GM21447 (cell line): ENCODE data around the gene ANKH.
"Not testable (repeated sequence)": the region's sequence is repeated elsewhere in the genome, so short reads cannot be mapped to it uniquely, and the experiment has no call there.

Experiments used
- ATAC-seq: cut with Tn5 transposase; IDR thresholded peaks from one replicate; pipeline ENCODE4 v1.9.1; 2021; ENCODE audit not compliant: unreplicated experiment

ANKH gene

GRCh38 chr5:14884062-14884612 lies 12.6 kb upstream of the ANKH start:
- no peak for ATAC-seq

- no peak for ATAC-seq
Observed at GRCh38 chr5:14882658-14883580, 11.3 kb upstream of the ANKH start.

DNA sequence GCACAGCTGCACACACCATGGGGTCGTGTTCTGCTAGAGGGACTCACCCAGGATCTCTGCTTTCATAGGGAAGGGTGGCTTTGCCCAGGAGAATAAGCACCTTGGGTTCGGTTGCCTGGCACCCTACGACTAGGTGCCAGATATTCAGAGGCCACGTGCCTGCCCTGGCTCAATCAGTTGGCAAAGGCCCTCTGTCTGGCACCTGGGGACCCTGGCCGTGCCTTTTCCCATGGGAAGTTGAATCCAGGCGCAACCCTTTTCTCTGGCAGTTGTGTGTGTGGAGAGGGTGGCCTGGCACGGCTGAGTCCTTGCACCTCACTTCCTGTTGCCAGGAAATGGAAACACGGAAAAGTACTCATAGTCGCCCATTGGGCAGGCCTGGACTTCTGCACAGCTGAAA lies 10.2 kb upstream of the ANKH start:
- ATAC-seq: no peak

GRCh38 chr5:14880688-14881087 lies 9.1 kb upstream of the ANKH start:
- ATAC-seq: no peak

DNA sequence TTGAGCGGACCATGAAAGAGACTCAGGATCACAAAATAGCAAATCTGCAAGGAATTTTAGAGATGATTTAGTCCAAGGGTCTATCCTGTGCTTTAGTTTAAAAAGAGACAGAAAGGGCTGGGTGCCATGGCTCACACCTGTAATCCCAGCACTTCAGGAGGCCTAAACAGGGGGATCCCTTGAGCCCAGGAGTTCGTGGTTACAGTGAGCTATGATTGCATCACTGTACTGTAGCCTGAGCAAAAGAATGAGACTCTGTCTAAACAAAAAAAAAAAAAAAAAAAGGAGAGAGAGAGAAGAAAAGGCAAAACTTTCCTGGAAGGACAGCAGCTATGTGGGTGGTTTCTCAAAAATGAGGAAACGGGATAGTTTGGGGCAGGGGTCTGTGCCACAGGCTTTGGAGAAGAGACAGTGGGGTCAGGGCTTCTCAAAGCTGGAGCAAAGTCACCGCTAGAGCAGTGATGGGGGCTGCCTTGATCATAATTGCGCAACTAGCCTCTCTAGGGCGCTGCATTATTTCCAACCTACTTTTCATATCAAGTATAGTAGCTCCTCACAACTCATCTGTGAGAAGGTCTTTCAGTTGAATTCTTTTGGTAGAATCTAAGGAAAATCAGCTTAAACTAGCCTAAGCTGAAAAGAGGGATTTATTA lies 8.5 kb upstream of the ANKH start:
- no peak for ATAC-seq

- no peak for ATAC-seq
Observed at GRCh38 chr5:14879393-14879792, 7.8 kb upstream of the ANKH start.

GRCh38 chr5:14878192-14878591 lies 6.6 kb upstream of the ANKH start:
- ATAC-seq: not testable (repeated sequence)

DNA sequence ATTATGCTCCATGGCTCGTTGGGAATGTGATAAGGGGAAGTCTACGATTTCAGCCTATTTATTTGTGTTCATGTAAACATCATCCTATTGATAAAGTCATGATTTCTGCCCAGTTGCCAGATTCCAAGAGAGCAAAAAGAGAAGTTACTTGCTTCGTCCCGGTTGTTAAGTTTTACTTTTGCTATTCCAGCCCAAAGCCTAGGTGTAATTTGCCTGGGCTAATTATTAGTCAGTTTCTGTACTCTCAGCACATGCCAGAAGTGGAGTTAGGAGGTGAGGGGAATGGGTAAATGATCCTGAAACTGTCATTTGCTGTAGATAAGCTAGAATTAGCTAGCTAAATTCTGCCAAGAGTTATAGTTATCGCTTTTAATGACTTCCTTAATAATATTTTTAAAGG lies 4.5 kb upstream of the ANKH start:
- ATAC-seq: no peak

DNA sequence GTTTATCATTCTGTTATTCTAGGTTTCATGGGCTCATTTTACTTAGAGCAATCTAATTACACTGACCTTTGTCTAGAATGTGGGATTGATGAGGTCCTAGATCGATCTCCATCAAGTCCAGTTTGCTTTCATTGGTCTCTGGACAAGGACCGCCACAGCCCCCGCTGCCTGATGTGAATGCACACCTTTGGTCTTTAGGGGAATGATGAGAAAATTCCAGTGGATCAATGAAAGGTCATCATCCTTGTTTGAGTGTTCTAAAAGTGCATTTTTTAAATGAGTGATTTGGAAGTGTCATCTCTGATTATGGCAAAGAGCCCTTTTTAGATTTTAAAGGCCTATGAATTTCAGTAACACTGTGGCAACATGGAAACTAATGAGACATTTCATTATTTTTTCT lies 2.2 kb upstream of the ANKH start:
- ATAC-seq: no peak

- ATAC-seq: no peak
Observed at GRCh38 chr5:14873093-14873492, 1.5 kb upstream of the ANKH start.

DNA sequence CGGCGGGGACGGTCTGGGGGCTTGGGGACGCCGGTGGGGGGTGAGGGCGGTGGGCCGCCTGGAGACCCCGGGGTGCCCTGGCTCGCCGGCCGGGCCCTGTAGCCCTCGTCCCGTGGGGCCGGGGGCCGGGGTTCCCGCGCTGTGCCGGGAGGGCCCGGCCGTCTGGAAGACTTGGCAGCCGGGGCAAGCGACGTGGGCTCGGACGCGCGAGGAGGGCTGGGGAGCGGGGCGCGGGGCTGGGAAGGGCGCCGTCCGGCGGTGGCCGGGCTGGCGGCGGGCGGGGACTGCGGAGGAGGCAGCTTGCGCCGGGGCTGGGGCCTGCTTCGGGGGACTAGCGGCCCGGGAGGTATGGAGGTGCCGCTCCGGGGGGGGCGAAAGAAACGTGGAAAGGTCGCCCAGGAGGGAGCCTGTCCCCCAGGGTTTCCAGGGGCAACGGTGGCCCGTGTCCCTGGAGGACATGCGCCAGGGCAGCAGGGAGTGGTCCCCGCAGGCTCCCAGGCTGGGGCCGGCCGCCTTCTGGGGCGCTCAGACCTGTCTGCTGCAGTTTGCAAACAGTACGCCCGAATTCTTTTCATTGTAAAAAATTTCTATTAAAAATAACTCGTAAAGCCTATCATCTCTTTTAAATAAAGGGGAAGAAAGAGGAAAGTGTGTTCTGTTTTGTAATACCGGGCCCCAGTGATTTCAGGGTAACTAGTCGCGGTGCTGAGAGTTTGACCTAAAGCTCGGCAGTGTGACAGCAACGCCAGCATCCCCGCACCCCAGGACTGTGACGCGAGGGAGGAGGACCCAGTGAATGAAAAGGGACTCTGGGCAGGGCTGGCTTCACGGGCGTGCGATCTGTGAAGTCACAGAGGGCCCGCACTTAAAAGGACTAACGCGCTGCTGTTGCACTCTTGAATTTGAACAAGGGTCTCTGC lies 752 bp upstream of the ANKH start:
- ATAC-seq: peak; percentile 36

DNA sequence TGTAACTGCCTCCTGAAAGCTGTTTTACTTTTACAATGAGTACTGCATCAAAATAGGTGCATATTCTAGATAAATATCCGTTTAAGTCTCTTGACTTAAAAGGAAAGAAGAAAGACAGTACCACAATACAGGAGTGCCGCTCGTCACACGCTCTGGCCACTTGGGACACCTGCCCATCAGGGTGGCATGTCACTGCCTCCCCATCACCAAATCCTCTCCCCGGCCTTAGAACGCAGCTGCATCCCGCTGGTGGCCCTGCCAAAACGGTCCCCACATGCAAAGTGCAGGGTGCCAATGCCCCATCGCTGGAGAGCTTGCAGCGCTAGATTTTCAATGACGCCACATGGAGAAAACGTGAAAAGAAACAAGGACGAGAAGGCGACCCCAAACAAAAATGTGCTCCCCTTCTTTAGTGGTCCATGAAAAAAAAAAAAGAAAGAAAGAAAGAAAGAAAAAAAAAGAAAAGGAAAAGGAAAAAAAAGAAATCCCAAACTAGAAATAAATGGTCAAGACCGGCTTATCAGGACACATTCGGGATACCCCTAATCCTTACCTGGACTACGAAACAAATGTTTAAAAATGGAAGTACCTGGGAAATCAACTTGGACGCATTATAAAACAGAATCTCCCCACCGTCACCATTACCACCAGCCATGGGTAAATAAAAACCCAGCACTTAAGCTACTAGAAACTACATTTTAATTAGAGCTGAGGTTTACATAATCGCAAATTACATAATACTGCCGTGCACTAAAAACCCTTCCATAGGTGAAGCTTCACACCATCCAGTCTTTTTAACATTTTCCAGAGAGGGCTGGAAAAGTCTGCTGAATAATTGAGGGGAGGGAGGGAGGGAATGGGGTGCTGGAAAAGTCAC lies 1.0 kb downstream of the ANKH start:
- ATAC-seq: no peak

- ATAC-seq: no peak
Observed at GRCh38 chr5:14869668-14870164, 1.9 kb downstream of the ANKH start.

- no peak for ATAC-seq
Observed at GRCh38 chr5:14869233-14869632, 2.3 kb downstream of the ANKH start.

DNA sequence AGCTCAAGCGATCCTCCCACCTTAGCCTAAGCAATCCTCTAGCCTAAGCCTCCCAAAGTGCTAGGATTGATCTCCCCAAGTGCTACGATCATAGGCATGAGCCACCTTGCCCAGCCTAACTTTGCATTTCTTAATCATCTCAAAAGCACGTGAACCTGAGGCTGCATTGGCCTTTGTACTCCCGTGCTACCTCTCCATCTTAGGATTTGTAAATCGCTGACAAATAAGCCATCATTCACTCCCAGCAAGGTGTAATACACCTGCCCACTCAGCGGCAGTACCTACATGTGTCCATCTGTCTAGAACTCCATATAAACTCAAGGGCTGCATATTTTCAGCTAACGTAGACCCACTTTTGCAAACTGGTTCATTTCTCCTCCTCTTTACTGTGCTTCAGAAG lies 2.8 kb downstream of the ANKH start:
- no peak for ATAC-seq

- no peak for ATAC-seq
Observed at GRCh38 chr5:14864181-14864812, 7.3 kb downstream of the ANKH start.

- no peak for ATAC-seq
Observed at GRCh38 chr5:14863105-14863504, 8.5 kb downstream of the ANKH start.

DNA sequence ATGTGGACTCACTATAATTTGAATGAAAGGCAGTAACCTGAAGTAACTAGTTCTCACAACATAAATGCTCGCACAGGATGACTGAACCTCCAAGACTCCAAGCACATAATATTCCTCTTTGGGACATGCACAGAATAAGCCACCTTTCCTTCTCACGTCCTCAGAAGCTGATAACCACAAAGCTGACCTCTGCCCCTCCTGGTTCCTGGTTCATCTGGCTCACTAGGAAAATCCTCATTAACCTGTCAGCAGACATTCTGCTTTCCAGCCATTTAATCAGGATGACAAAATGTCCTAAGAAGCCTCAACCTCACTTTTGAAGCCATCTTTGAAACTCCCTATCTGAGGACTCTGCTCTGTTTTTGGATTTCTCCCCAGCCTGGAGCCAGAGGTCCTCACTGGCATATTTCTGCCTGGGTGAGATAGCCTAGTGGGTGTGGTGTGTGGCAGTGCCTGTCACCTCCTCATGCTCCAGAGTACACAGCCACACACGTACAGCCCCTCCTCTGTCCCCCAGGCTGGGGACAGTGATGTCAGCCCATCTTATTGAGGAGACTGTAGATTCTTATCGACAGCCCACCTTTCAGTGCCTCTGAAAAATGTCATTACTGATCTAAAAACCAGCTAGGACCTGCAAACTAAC lies 10.3 kb downstream of the ANKH start:
- no peak for ATAC-seq

- no peak for ATAC-seq
Observed at GRCh38 chr5:14859980-14860379, 11.6 kb downstream of the ANKH start.
